SK-N-SH (cell line): ENCODE results near the gene OBSCN. TPM values are rescaled to one million over a fixed set of nuclear protein-coding genes. Genes with fewer than 3 reads are reported as not detected.

Source experiments
- CTCF ChIA-PET: fragments of 300-600, 350-600 bp; formaldehyde crosslinking; extraction: SDS; loops from one replicate; lab custom pipeline; 2021; lab: Yijun Ruan, JAX
- POLR2A ChIA-PET: fragments of 350-600 bp; sonication (Branson Sonifier 250); formaldehyde crosslinking; extraction: SDS; loops from one replicate; lab custom pipeline; 2020; ENCODE audit warnings: antibody characterized with exemption, inconsistent platforms; lab: Yijun Ruan, JAX
- DNase-seq: peaks from one replicate; pipeline ENCODE4 v3.0.0; 2012
- H2AFZ ChIP-seq: fragments of 200-600 bp; sonication (generic); 2 replicates; pipeline ENCODE4 v1.8.1; 2016; ENCODE audit warnings: antibody characterized with exemption, mild to moderate bottlenecking, low read depth
- H3F3A ChIP-seq: fragments of 200-600 bp; sonication (generic); replicated peaks from 2 replicates; pipeline ENCODE3; 2016; ENCODE audit warnings: antibody characterized with exemption, mild to moderate bottlenecking; ENCODE audit not compliant: insufficient read depth
- H3K27ac ChIP-seq, 2 experiments: fragments of 200-500 bp in 1 of 2; fragments of 200-600 bp in 1 of 2; sonication (Bioruptor generic) in 1 of 2; sonication (generic), shearing (Covaris generic) in 1 of 2; 2 replicates each; pipeline versions ENCODE4 v1.5.1 to v1.6.1; 2014 to 2016; ENCODE audit warnings: low read depth in 2 of 2, inconsistent platforms in 1 of 2, low read length in 1 of 2, mild to moderate bottlenecking in 1 of 2, mixed read lengths in 1 of 2
- H3K27me3 ChIP-seq: fragments of 200-600 bp; sonication (generic), shearing (Covaris generic); 2 replicates; pipeline ENCODE4 v1.6.1; 2016; ENCODE audit warnings: mixed run types; ENCODE audit not compliant: insufficient read depth
- H3K36me3 ChIP-seq, 2 experiments: fragments of 200-500 bp in 1 of 2; fragments of 200-600 bp in 1 of 2; sonication (Bioruptor generic) in 1 of 2; sonication (generic) in 1 of 2; replicated peaks in 1 of 2; 2 replicates each; pipeline versions ENCODE3 to v1.5.1; 2014 to 2016; ENCODE audit warnings: low read length in 1 of 2, mild to moderate bottlenecking in 1 of 2; ENCODE audit not compliant: insufficient read depth in 2 of 2, control insufficient read depth in 1 of 2
- H3K4me1 ChIP-seq, 2 experiments: fragments of 200-500 bp in 1 of 2; fragments of 200-600 bp in 1 of 2; sonication (Bioruptor generic) in 1 of 2; sonication (generic), shearing (Covaris generic) in 1 of 2; 2 replicates each; pipeline versions ENCODE4 v1.5.1 to v1.6.1; 2014 to 2016; ENCODE audit warnings: low read depth in 1 of 2, low read length in 1 of 2, mixed run types in 1 of 2; ENCODE audit not compliant: insufficient read depth in 2 of 2, control insufficient read depth in 1 of 2
- H3K4me2 ChIP-seq: fragments of 200-600 bp; sonication (generic), shearing (Covaris generic); 2 replicates; pipeline ENCODE4 v1.6.1; 2017; ENCODE audit warnings: mixed run types
- H3K4me3 ChIP-seq, 2 experiments: fragments of 200-500 bp in 1 of 2; fragments of 200-600 bp in 1 of 2; sonication (Bioruptor generic) in 1 of 2; sonication (generic), shearing (Covaris generic) in 1 of 2; 2 replicates each; pipeline versions ENCODE4 v1.5.1 to v1.8.1; 2014 to 2016; ENCODE audit warnings: low read depth in 2 of 2, inconsistent platforms in 1 of 2, low read length in 1 of 2, mild to moderate bottlenecking in 1 of 2, mixed read lengths in 1 of 2, moderate library complexity in 1 of 2
- H3K79me2 ChIP-seq: fragments of 200-600 bp; sonication (generic); 2 replicates; pipeline ENCODE4 v1.8.1; 2017; ENCODE audit warnings: mild to moderate bottlenecking; ENCODE audit not compliant: insufficient read depth
- H3K9ac ChIP-seq: fragments of 200-600 bp; sonication (generic); 2 replicates; pipeline ENCODE4 v1.6.1; 2017; ENCODE audit warnings: mixed run types
- H3K9me2 ChIP-seq: fragments of 200-600 bp; sonication (generic); 2 replicates; pipeline ENCODE4 v1.6.1; 2017; ENCODE audit warnings: mixed run types
- H3K9me3 ChIP-seq: fragments of 200-600 bp; sonication (generic); 2 replicates; pipeline ENCODE4 v1.6.1; 2017; ENCODE audit warnings: mixed run types, mild to moderate bottlenecking, moderate library complexity
- H4K20me1 ChIP-seq: fragments of 200-600 bp; sonication (generic); 2 replicates; pipeline ENCODE4 v1.6.1; 2017; ENCODE audit warnings: mild to moderate bottlenecking, mixed run types; ENCODE audit not compliant: insufficient read depth
- CHD2 ChIP-seq: fragments of 150-350 bp; IDR thresholded peaks from 2 replicates; pipeline ENCODE4 v1.6.1; 2018; ENCODE audit warnings: low read length; ENCODE audit not compliant: partially characterized antibody
- FOXJ3 ChIP-seq: sonication (generic); formaldehyde crosslinking; IDR thresholded peaks from 2 replicates; pipeline ENCODE4 v1.5.1; 2020; ENCODE audit warnings: mild to moderate bottlenecking, missing genetic modification reagents
- JUND ChIP-seq: IDR thresholded peaks from 2 replicates; pipeline ENCODE4 v1.4.0; 2012
- NRF1 ChIP-seq: IDR thresholded peaks from 2 replicates; pipeline ENCODE4 v1.6.1; 2012; ENCODE audit warnings: low read depth, mild to moderate bottlenecking, low read length
- POLR2AphosphoS5 ChIP-seq: IDR thresholded peaks from 2 replicates; pipeline ENCODE4 v1.6.1; 2012; ENCODE audit warnings: low read depth, low read length
- RCOR1 ChIP-seq: fragments of 150-350 bp; IDR thresholded peaks from 2 replicates; pipeline ENCODE4 v1.6.1; 2017; ENCODE audit warnings: antibody characterized with exemption, low read length
- RXRA ChIP-seq: IDR thresholded peaks from 2 replicates; pipeline ENCODE4 v1.4.0; 2012; ENCODE audit warnings: low read depth, mild to moderate bottlenecking, borderline replicate concordance
- SIN3A ChIP-seq: IDR thresholded peaks from 2 replicates; pipeline ENCODE4 v1.6.1; 2012; ENCODE audit warnings: low read depth, mild to moderate bottlenecking, low read length, moderate library complexity, borderline replicate concordance
- SMC3 ChIP-seq: IDR thresholded peaks from 2 replicates; pipeline ENCODE4 v1.6.1; 2012; ENCODE audit warnings: low read depth, low read length, improper control_type of control experiment
- TCF12 ChIP-seq: IDR thresholded peaks from 2 replicates; pipeline ENCODE4 v1.4.0; 2012
- ZBTB33 ChIP-seq: IDR thresholded peaks from 2 replicates; pipeline ENCODE4 v1.4.0; 2012; ENCODE audit warnings: low read depth, borderline replicate concordance
- WGBS: methylation state at CpG from one replicate; pipeline ENCODE4 v1.1.6; 2017; ENCODE audit warnings: low lambda C conversion rate; 5-methylcytosine and 5-hydroxymethylcytosine counted together
- polyA plus RNA-seq, 3 experiments: library from polyadenylated mRNA; depleted of rRNA; stranded (reverse); fragments of >200 nt; gene quantifications; 2 replicates each; pipeline ENCODE4 v1.2.3, GENCODE V29; 2012
- TF ChIP-seq, protein P1 (sequence below): fragments of 150-350 bp; IDR thresholded peaks from 2 replicates; pipeline ENCODE4 v1.6.1; 2016; ENCODE audit warnings: mild to moderate bottlenecking, low read depth, low read length
- TF ChIP-seq, protein P2 (sequence below): IDR thresholded peaks from 2 replicates; pipeline ENCODE4 v1.4.0; 2012; ENCODE audit warnings: low read depth
- TF ChIP-seq, protein P3 (sequence below): IDR thresholded peaks from 2 replicates; pipeline ENCODE4 v1.6.1; 2012; ENCODE audit warnings: mild to moderate bottlenecking, low read depth, low read length, moderate library complexity

Gene OBSCN
- polyA plus RNA-seq, 1 of the 3 experiments (the other 2 are of a cell fraction) = 4.0 TPM

DNA sequence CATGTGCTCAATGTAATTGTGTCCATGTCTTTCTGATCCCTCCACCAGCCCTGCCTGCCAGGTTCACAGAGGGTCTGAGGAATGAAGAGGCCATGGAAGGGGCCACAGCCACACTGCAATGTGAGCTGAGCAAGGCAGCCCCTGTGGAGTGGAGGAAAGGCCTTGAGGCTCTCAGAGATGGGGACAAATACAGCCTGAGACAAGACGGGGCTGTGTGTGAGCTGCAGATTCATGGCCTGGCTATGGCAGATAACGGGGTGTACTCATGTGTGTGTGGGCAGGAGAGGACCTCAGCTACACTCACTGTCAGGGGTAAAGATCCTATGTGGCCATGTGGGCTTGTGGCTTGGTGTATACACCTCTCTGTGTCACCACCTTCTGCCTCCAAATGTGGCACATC is 91.4 kb downstream of the OBSCN start:
- POLR2A ChIA-PET = no interaction called here
- H3K4me1 ChIP-seq = no peaks in the 10 kb centered on the region
- H3K79me2 ChIP-seq = no peaks in the 10 kb centered on the region
- DNase-seq = no peak
- H3K27ac ChIP-seq = no peak overlapping the region
- no peaks in the 10 kb centered on the region for H3F3A ChIP-seq
- no peak for TF ChIP-seq NRF1
- TF ChIP-seq, protein P1, sequence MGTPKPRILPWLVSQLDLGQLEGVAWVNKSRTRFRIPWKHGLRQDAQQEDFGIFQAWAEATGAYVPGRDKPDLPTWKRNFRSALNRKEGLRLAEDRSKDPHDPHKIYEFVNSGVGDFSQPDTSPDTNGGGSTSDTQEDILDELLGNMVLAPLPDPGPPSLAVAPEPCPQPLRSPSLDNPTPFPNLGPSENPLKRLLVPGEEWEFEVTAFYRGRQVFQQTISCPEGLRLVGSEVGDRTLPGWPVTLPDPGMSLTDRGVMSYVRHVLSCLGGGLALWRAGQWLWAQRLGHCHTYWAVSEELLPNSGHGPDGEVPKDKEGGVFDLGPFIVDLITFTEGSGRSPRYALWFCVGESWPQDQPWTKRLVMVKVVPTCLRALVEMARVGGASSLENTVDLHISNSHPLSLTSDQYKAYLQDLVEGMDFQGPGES = no peak
- no peak for TF ChIP-seq TCF12
- TF ChIP-seq, protein P2, sequence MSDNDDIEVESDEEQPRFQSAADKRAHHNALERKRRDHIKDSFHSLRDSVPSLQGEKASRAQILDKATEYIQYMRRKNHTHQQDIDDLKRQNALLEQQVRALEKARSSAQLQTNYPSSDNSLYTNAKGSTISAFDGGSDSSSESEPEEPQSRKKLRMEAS = no peak
- TF ChIP-seq, all 33 proteins: peak for 0
- no peak overlapping the region for H3K4me3 ChIP-seq
- no peaks in the 10 kb centered on the region for H3K27me3 ChIP-seq
- no peaks in the 10 kb centered on the region for H3K36me3 ChIP-seq
- no peak overlapping the region for H2AFZ ChIP-seq
- WGBS = 44% methylated on average over 2 of the region's 2 CpGs
- CTCF ChIA-PET = no interaction called here
- H3K9ac ChIP-seq = no peak overlapping the region
- peaks cover 9% of the 10 kb centered on the region; the same call in 1 of the 2 replicates for H3K9me3 ChIP-seq
- no peak overlapping the region for H3K4me2 ChIP-seq
- no peaks in the 10 kb centered on the region for H4K20me1 ChIP-seq
- H3K9me2 ChIP-seq = no peaks in the 10 kb centered on the region

- Histone ChIP-seq H3K4me3 (no peak overlapping the region), H3K9me3 (peaks cover 9% of the 10 kb centered on the region; the same call in 1 of the 2 replicates), H4K20me1 (no peaks in the 10 kb centered on the region), H3K27me3 (no peaks in the 10 kb centered on the region), H3K4me2 (no peak overlapping the region), H3K27ac (no peak overlapping the region), H2AFZ (no peak overlapping the region), H3K9ac (no peak overlapping the region), H3K4me1 (no peaks in the 10 kb centered on the region), H3K9me2 (no peaks in the 10 kb centered on the region), H3K79me2 (no peaks in the 10 kb centered on the region), H3F3A (no peaks in the 10 kb centered on the region), H3K36me3 (no peaks in the 10 kb centered on the region)
- TF ChIP-seq, protein P3, sequence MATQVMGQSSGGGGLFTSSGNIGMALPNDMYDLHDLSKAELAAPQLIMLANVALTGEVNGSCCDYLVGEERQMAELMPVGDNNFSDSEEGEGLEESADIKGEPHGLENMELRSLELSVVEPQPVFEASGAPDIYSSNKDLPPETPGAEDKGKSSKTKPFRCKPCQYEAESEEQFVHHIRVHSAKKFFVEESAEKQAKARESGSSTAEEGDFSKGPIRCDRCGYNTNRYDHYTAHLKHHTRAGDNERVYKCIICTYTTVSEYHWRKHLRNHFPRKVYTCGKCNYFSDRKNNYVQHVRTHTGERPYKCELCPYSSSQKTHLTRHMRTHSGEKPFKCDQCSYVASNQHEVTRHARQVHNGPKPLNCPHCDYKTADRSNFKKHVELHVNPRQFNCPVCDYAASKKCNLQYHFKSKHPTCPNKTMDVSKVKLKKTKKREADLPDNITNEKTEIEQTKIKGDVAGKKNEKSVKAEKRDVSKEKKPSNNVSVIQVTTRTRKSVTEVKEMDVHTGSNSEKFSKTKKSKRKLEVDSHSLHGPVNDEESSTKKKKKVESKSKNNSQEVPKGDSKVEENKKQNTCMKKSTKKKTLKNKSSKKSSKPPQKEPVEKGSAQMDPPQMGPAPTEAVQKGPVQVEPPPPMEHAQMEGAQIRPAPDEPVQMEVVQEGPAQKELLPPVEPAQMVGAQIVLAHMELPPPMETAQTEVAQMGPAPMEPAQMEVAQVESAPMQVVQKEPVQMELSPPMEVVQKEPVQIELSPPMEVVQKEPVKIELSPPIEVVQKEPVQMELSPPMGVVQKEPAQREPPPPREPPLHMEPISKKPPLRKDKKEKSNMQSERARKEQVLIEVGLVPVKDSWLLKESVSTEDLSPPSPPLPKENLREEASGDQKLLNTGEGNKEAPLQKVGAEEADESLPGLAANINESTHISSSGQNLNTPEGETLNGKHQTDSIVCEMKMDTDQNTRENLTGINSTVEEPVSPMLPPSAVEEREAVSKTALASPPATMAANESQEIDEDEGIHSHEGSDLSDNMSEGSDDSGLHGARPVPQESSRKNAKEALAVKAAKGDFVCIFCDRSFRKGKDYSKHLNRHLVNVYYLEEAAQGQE = no peak
- TF ChIP-seq NRF1 (no peak), RXRA (no peak), SMC3 (no peak), FOXJ3 (CRISPR knock-in tag) (no peak), POLR2AphosphoS5 (no peak), ZBTB33 (no peak), SIN3A (no peak), RCOR1 (no peak), CHD2 (no peak), JUND (no peak)
- TF ChIP-seq, protein P2 = no peak
- 44% methylated on average over 7 of the region's 7 CpGs for WGBS
- ChIA-PET CTCF (no interaction called here), POLR2A (no interaction called here)
- no peak for DNase-seq
These were observed 92.1 kb downstream of the OBSCN start for GRCh38 chr1:228299901-228300300.
